ENCODE data around the gene BNC1.

BNC1 gene

DNA sequence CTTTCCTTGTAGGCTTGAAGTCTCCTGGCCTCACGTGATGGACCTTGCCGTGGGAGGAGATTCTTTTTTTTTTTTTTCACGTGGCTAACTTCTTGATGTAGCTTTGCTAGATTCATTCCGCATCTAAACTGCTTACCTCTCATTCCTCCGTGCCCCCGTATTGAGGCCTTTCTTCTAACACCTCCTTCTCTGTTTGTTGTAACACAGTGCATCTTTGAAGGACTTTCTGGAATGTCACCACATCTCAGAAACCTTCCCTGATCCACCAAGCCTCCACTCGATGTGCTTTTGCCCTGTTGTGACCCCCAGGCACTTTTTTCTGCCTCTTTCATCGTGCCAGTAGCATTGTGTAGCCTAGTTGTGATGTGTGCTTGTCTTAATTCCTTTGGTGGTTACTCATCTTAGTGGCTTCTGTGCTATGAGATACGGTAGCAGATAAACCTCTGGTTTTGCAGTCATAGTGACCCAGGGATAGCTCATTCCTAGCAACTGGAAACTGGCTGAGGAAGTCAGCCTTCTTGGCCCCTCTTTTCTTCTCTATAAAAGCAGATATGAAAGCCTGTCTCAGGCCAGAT, 1.6 kb upstream of the BNC1 start:
- TF ChIP-seq, protein P1, sequence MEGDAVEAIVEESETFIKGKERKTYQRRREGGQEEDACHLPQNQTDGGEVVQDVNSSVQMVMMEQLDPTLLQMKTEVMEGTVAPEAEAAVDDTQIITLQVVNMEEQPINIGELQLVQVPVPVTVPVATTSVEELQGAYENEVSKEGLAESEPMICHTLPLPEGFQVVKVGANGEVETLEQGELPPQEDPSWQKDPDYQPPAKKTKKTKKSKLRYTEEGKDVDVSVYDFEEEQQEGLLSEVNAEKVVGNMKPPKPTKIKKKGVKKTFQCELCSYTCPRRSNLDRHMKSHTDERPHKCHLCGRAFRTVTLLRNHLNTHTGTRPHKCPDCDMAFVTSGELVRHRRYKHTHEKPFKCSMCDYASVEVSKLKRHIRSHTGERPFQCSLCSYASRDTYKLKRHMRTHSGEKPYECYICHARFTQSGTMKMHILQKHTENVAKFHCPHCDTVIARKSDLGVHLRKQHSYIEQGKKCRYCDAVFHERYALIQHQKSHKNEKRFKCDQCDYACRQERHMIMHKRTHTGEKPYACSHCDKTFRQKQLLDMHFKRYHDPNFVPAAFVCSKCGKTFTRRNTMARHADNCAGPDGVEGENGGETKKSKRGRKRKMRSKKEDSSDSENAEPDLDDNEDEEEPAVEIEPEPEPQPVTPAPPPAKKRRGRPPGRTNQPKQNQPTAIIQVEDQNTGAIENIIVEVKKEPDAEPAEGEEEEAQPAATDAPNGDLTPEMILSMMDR (conservative IDR thresholded peaks at IDR 0.05), result no peak
- no peak overlapping the region for H3K27ac ChIP-seq

DNA sequence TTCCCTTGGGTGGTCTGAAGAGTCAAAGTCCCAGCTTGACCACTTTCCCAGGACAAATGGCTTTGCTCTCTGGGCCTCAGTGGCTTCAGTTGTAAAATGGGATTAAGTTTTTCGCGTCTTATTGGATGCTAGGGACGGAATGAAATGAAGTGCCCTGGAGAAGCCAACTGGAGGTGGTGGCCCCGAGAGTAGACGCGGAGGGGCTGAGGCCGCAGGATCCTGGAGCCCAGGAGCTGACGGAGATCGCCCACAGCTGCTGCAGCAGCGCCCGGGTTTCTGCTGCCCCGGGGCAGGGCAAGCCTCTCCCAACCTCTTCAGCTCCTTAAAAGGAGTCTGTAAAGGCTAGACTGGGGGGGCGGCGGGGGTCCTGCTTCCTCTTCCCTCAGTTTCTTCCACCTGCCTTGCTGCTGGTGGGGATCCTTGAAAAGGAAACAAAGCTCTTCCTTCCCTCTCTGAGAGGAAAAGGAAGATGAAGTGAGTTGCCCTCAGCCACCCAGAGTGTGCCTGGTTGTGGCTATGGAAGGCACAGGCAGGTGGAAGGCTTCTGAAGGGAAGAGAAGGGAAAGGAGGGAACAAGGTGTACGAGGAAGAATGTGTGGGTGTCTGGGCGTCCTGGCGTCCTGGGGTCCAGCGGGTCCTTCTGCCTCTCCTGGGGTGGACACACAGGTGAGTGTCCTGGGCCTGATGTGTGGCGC, 967 bp upstream of the BNC1 start:
- H3K27ac ChIP-seq, result no peak overlapping the region
- TF ChIP-seq, protein P1 (conservative IDR thresholded peaks at IDR 0.05), result no peak

GRCh38 chr15:83283813-83284558, 478 bp downstream of the BNC1 start:
- peak overlapping the region; percentile 54; the same call in 1 of the 2 replicates for H3K27ac ChIP-seq
- TF ChIP-seq, protein P1 (conservative IDR thresholded peaks at IDR 0.05), result no peak

DNA sequence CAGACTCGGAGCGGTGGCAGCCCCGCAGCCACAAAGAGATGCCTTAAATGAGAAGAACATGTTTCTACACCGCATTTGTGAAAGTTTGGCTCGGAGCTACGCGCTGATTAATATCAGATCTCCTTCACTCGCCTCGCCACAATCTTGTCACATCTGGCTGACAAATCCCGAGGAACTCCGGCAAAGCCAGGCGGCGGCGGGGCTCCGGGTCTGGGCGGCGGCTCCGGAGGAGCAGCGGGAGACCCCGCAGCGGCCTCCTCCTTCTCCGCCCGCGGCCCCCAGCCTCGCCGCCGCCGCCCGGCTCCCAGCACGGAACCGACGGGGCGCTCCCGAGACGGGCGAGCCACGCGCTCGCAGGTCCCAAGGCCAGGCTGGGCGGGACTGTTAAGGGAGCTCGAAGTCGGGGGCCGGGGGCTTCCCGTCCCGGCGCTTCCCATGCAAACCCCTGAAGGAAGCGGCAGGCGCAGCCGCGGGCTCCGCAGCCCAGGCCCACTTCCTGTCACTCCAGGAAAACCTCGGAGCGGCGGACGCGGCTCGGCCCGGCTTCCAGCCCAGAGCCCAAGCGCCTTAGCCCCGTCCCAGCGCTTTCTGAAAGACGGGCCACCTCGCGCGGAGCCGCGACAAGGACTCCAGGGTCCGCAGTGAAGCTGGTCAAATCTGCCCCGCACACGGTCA, 1.2 kb downstream of the BNC1 start:
- TF ChIP-seq, protein P1 (conservative IDR thresholded peaks at IDR 0.05), result no peak
- peak overlapping the region; percentile 54; the same call in 1 of the 2 replicates for H3K27ac ChIP-seq

GRCh38 chr15:83282776-83283137, 1.7 kb downstream of the BNC1 start:
- peak overlapping the region; percentile 54; the same call in 1 of the 2 replicates for H3K27ac ChIP-seq
- TF ChIP-seq, protein P1 (conservative IDR thresholded peaks at IDR 0.05), result no peak

- no peak overlapping the region for H3K27ac ChIP-seq
- TF ChIP-seq, protein P1 (conservative IDR thresholded peaks at IDR 0.05), result no peak
These were observed 2.3 kb downstream of the BNC1 start for GRCh38 chr15:83282141-83282540.

- no peak overlapping the region for H3K27ac ChIP-seq
- TF ChIP-seq, protein P1 (conservative IDR thresholded peaks at IDR 0.05), result no peak
These were observed 6.3 kb downstream of the BNC1 start for GRCh38 chr15:83278191-83278590.

Data from VCaP (cell line).